BLaER1 (cell line): ENCODE results near the gene COL6A1.
"Not testable (repeated sequence)": the region's sequence is repeated elsewhere in the genome, so short reads cannot be mapped to it uniquely, and the experiment has no call there.

ENCODE experiments used
- H3K27ac ChIP-seq: shearing (Covaris generic); formaldehyde crosslinking; 2 replicates; pipeline ENCODE4 v1.8.1; 2022
- H3K27me3 ChIP-seq: shearing (Covaris generic); formaldehyde crosslinking; 2 replicates; pipeline ENCODE4 v1.8.1; 2022
- H3K36me3 ChIP-seq: shearing (Covaris generic); formaldehyde crosslinking; 2 replicates; pipeline ENCODE4 v1.8.1; 2022
- H3K4me1 ChIP-seq: shearing (Covaris generic); formaldehyde crosslinking; 2 replicates; pipeline ENCODE4 v1.8.1; 2022
- H3K4me2 ChIP-seq: shearing (Covaris generic); formaldehyde crosslinking; 2 replicates; pipeline ENCODE4 v1.8.1; 2022
- H3K4me3 ChIP-seq: shearing (Covaris generic); formaldehyde crosslinking; 2 replicates; pipeline ENCODE4 v1.8.1; 2022
- H3K9ac ChIP-seq: shearing (Covaris generic); formaldehyde crosslinking; 2 replicates; pipeline ENCODE4 v1.8.1; 2022
- H3K9me3 ChIP-seq: shearing (Covaris generic); formaldehyde crosslinking; 2 replicates; pipeline ENCODE4 v1.8.1; 2022
- H4K20me1 ChIP-seq: shearing (Covaris generic); formaldehyde crosslinking; 2 replicates; pipeline ENCODE4 v1.8.1; 2022
- Cebpa-rat ChIP-seq: shearing (Covaris generic); IDR thresholded peaks from 2 replicates; pipeline ENCODE4 v1.8.1; 2022

COL6A1 gene

DNA sequence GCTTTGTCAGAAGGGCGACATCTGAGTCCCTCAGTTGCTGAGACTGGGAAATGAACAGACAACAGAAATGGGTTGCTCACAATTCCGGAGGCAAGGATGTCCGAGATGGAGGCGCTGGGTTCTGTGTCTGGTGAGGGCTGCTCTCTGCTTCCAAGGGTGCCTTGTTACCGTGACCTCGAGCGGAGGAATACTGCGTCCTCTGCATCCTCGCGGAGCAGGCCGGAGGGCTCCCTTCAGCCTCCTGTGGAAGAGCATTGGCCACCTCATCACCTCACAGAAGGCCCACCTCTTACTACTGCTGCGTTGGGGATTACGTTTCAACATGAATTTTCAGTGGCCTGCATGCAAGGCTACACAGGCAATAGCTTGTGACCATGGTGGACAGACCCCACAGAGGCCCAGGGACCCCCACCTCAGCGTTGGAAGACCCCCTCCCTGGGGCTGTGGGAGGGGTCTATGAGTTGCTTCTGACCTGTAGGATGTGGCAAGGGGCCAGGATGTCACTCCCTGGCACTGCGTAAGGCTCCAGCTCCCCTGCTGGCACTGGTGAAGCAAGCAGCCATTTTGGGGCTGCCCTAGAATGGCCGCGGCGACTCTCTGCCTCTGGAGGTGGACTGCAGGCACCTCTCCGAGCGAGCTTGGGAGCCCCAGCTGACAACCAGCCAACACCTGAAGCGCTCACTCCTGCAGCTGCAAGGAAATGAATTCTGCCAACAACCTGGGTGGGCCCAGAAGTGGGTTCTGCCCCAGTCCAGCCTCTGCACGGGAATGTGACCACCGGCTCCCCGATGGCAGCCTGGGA is 36.3 kb upstream of the COL6A1 start:
- no peak overlapping the region for H3K9ac ChIP-seq
- H3K4me2 ChIP-seq: no peak overlapping the region
- H3K27me3 ChIP-seq: no peaks in the 10 kb centered on the region
- H3K4me3 ChIP-seq: no peak overlapping the region
- no peaks in the 10 kb centered on the region for H3K36me3 ChIP-seq
- H3K27ac ChIP-seq: no peak overlapping the region
- peaks cover 10% of the 10 kb centered on the region; the same call in 1 of the 2 replicates for H3K9me3 ChIP-seq
- TF ChIP-seq Cebpa-rat: no peak
- H4K20me1 ChIP-seq: peaks cover 9% of the 10 kb centered on the region; the same call in 1 of the 2 replicates
- H3K4me1 ChIP-seq: peaks cover 63% of the 10 kb centered on the region

DNA sequence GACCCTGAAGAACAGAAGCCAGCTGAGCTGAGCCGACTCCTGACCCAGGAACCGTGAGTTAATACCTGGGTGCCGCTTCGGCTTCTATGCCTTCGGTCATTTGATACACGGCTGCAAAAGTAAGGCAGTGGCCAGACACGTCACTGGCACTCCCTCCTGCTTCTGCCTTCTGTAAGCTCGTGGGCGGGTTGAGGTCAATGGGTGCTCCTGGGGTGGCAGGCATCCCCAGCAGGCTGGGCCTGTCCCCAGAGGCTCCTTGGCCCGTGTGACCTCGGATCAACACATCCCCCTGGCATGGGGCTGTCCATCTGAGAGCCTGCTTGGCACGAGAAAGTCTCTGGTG is 35.7 kb upstream of the COL6A1 start:
- TF ChIP-seq Cebpa-rat: no peak
- Histone ChIP-seq H4K20me1 (peaks cover 9% of the 10 kb centered on the region; the same call in 1 of the 2 replicates), H3K4me2 (no peak overlapping the region), H3K9ac (no peak overlapping the region), H3K9me3 (peaks cover 10% of the 10 kb centered on the region; the same call in 1 of the 2 replicates), H3K4me3 (no peak overlapping the region), H3K27ac (no peak overlapping the region), H3K4me1 (peaks cover 63% of the 10 kb centered on the region), H3K27me3 (no peaks in the 10 kb centered on the region), H3K36me3 (no peaks in the 10 kb centered on the region)

DNA sequence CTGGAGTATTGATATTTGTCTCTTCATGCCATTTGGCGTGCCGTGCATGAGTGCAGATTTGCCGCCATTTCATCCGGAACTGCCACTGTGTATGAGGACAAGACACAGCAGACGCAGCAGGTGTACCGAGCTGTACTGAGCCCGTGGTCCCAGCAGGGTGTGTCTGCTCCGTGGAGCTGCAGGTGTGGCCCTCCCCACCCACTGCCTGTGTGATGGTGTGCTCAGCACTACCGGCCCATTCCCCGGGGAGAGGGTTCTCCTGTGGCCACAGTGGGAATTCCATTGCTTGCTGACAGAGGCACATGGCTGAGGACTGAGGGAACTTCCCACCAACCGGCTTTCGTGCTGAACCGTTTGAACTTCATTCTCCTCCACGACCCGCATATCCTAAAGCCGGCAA is 34.3 kb upstream of the COL6A1 start:
- Histone ChIP-seq H3K36me3 (no peaks in the 10 kb centered on the region), H3K27ac (no peak overlapping the region), H3K4me2 (peak overlapping the region; percentile 29), H3K9me3 (peaks cover 10% of the 10 kb centered on the region; the same call in 1 of the 2 replicates), H3K4me3 (no peak overlapping the region), H3K4me1 (peaks cover 57% of the 10 kb centered on the region), H4K20me1 (no peaks in the 10 kb centered on the region), H3K27me3 (no peaks in the 10 kb centered on the region), H3K9ac (no peak overlapping the region)
- no peak for TF ChIP-seq Cebpa-rat

DNA sequence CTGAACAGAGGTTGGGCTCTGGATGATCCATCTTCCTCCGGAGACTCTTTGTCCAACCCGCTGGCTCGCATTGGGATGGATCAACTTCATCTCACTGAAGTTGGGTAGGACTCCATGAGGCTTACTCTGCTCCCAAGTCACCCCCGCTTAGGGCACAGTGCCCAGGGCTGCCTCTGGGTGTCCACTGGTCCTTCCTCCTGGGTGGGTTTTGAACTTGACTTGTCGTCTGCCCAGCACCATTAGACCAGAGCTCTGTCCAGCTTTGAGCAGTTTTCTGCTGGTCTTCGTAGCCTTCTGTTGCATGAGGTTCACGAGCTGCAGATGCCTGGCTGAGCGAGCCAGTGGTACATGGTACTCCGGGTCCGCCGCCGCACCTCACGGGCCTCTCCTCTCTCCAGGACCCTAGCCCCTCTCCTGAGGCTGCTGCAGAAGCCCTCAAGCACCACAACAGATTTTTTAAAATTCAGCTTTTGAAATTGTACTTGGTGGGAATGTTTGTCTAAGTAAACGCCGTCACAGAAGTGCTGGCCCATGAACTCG is 33.8 kb upstream of the COL6A1 start:
- Histone ChIP-seq H3K4me2 (peak overlapping the region; percentile 29; the same call in 1 of the 2 replicates), H3K9ac (no peak overlapping the region), H3K27ac (no peak overlapping the region), H3K9me3 (peaks cover 10% of the 10 kb centered on the region; the same call in 1 of the 2 replicates), H3K36me3 (no peaks in the 10 kb centered on the region), H3K4me1 (peaks cover 52% of the 10 kb centered on the region), H4K20me1 (no peaks in the 10 kb centered on the region), H3K4me3 (no peak overlapping the region), H3K27me3 (no peaks in the 10 kb centered on the region)
- no peak for TF ChIP-seq Cebpa-rat

DNA sequence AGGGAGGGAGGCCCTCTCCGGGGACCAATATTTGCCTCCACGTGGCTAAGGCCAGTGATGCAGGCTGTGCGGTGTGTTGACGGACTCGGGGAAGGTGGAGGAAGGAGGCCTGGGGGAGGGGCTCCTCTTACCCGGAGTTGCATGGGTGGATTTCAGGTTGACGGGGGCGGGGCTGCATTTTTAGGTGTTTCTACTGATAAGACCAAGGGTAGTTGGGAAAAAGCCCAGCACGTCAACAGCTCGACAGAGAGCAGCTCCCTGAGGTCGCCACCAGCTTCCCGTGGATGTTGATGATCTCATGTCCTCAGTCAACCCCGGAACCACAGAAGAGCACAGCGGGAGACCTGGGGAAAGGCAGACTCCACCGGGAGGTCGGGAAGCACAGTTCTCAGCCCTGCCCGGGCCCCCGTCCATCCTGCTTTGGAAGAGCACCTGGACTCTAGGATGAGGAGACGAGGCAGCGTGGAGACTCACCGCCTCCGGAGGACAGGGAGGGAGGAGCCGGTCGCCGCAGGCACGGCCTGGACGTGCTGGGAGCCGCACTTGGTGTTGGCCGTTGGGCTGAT is 32.9 kb upstream of the COL6A1 start:
- Histone ChIP-seq H3K4me2 (peak overlapping the region; percentile 71), H3K4me3 (no peak overlapping the region), H3K4me1 (peaks cover 48% of the 10 kb centered on the region), H3K9ac (no peak overlapping the region), H3K27me3 (no peaks in the 10 kb centered on the region), H4K20me1 (no peaks in the 10 kb centered on the region), H3K36me3 (no peaks in the 10 kb centered on the region), H3K27ac (no peak overlapping the region), H3K9me3 (peaks cover 10% of the 10 kb centered on the region; the same call in 1 of the 2 replicates)
- TF ChIP-seq Cebpa-rat: no peak

DNA sequence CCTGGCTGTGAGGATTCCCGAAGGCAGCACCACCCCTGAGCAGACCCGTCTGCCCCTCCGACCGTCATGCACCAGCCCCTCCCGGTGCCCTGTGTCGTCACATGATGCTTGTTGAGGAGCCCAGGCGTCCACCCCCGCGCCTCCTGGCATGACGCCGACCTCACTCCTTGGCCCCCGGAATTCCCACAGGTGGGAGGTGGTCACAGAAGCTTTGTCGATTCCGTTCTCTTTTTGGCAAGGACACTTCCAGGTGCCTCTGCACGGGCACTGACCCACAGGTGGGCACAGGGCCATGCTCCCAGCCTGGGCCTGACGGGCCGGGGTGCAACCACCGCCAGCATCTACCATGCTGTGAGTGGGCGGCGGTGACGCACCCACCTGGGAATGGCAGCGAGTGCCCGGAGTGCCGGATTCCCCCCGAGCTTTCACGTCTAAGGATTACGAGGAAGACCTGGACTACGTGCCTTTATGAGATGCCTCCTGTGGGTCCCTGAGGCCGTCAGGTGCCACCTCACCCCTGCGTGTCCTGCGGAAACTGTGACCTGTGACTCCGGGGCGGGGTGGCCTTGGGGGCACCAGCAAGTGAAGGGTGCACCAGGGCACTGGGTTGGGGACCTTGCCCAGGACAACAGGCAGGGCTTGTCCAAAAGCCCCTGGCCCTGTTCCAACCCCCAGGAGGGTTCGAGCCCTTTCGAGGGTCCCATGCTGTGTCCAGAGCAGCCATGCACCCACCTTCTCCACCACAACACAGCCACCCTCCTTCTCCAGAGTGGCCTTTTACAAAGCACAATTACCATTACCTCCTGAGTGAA is 31.4 kb upstream of the COL6A1 start:
- TF ChIP-seq Cebpa-rat: no peak
- no peaks in the 10 kb centered on the region for H4K20me1 ChIP-seq
- no peak overlapping the region for H3K9ac ChIP-seq
- no peaks in the 10 kb centered on the region for H3K36me3 ChIP-seq
- no peaks in the 10 kb centered on the region for H3K27me3 ChIP-seq
- H3K4me3 ChIP-seq: no peak overlapping the region
- H3K27ac ChIP-seq: peak overlapping the region; percentile 10; the same call in 1 of the 2 replicates
- H3K9me3 ChIP-seq: peaks cover 10% of the 10 kb centered on the region; the same call in 1 of the 2 replicates
- peak overlapping the region; percentile 71 for H3K4me2 ChIP-seq
- peaks cover 56% of the 10 kb centered on the region for H3K4me1 ChIP-seq

DNA sequence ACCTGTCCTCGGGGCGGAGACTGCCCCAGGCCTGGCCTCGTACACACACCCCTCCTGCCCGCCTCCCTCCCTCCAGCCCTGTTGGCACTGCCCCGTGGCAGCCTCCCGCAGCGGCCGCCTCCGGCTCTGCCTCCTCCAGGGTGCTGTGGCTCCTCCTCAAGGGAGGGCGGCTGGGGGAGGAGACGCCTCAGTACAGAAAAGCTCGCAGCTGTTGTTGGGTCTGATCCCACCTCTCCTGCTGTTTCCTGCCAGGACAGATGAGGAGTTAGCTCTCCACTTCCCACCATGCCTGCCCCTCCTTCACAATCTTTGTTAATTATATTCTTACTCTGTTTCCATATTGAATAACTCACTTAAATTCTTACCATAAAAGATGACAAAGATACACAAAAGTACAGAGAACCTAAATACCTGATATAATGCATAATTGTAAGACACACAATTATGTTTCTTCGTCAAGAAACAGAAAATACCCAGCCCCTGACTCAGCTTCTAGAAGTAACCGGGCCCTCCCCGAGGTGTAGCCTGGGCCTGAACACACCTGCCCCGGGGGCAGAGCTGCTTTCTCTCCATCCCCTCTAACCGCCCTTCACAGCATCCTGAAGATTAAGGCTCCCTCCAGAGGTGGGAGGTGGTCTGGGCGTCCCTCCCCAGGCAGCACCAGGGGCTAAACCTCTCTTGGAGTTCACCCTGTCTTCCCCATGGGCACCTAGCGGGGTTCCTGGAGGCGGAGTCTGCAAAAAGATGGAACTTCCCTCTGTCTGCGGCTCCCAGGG is 30.6 kb upstream of the COL6A1 start:
- no peak for TF ChIP-seq Cebpa-rat
- H3K4me2 ChIP-seq: peak overlapping the region; percentile 71
- peaks cover 56% of the 10 kb centered on the region for H3K4me1 ChIP-seq
- H3K27me3 ChIP-seq: no peaks in the 10 kb centered on the region
- H4K20me1 ChIP-seq: no peaks in the 10 kb centered on the region
- peak overlapping the region; percentile 10; the same call in 1 of the 2 replicates for H3K27ac ChIP-seq
- peaks cover 10% of the 10 kb centered on the region; the same call in 1 of the 2 replicates for H3K9me3 ChIP-seq
- H3K4me3 ChIP-seq: no peak overlapping the region
- H3K36me3 ChIP-seq: no peaks in the 10 kb centered on the region
- no peak overlapping the region for H3K9ac ChIP-seq

DNA sequence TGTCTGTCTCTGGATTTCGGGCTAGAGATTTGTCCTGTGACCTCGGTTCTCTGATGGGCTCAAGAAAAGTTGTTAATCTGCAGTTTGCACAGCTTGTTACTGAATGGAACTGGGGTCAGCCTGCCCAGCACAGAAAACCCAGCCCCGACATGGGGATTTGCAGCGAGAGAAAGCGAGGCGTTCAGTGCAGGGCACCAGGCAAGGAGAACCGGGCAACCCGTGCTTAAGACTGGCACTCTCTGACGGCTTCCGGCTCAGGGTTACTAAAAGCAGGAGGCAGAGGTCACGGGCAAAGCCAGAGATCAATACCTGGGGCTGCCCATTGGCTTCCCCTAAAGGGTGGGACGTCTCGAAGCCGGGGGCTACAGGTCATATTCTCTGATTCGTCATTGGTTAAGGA is 29.9 kb upstream of the COL6A1 start:
- no peak overlapping the region for H3K4me3 ChIP-seq
- no peak for TF ChIP-seq Cebpa-rat
- no peaks in the 10 kb centered on the region for H4K20me1 ChIP-seq
- peaks cover 10% of the 10 kb centered on the region; the same call in 1 of the 2 replicates for H3K9me3 ChIP-seq
- no peak overlapping the region for H3K9ac ChIP-seq
- H3K4me1 ChIP-seq: peaks cover 56% of the 10 kb centered on the region
- no peaks in the 10 kb centered on the region for H3K36me3 ChIP-seq
- no peak overlapping the region for H3K27ac ChIP-seq
- peak overlapping the region; percentile 71; the same call in 1 of the 2 replicates for H3K4me2 ChIP-seq
- no peaks in the 10 kb centered on the region for H3K27me3 ChIP-seq

DNA sequence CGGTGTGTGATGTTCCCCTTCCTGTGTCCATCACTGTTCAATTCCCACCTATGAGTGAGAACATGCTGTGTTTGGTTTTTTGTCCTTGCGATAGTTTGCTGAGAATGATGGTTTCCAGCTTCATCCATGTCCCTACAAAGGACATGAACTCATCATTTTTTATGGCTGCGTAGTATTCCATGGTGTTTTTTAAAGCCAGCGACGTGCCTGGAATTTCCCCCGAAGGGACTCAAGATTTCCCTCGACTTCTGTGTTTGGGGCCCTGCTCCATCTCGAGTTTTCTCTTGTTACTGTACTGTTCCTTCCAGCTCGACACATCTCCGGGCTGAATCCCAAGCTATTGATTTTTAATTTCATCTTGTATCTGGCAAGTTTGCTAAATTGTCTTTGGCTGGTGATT is 29.0 kb upstream of the COL6A1 start:
- H3K9ac ChIP-seq, H3K36me3 ChIP-seq, H3K27me3 ChIP-seq, H3K9me3 ChIP-seq, H3K27ac ChIP-seq, H3K4me2 ChIP-seq, H4K20me1 ChIP-seq, H3K4me3 ChIP-seq: not testable (repeated sequence)
- H3K4me1 ChIP-seq: peaks cover 49% of the 10 kb centered on the region
